Progenitor cell of endocrine pancreas (in vitro differentiated cells): Measurements from ENCODE around the gene GNPDA1. TPM values are rescaled to one million over a fixed set of nuclear protein-coding genes. Genes with fewer than 3 reads are reported as not detected.
A peak's percentile ranks its signal among the peaks of the same experiment; 100 is the strongest.

Experiments used
- DNase-seq: peaks from one replicate; pipeline ENCODE4 v3.0.0; 2021; ENCODE audit warnings: low spot score; ENCODE audit not compliant: unreplicated experiment
- H3K27ac Mint-ChIP-seq: 2 replicates; pipeline ENCODE4 v1.8.0; 2021; ENCODE audit warnings: mild to moderate bottlenecking, moderate library complexity, mixed read lengths
- H3K27me3 Mint-ChIP-seq: 2 replicates; pipeline ENCODE4 v1.8.0; 2021; ENCODE audit warnings: mixed read lengths
- H3K36me3 Mint-ChIP-seq: 2 replicates; pipeline ENCODE4 v1.8.0; 2022; ENCODE audit warnings: mixed read lengths; ENCODE audit not compliant: insufficient read depth
- H3K4me1 Mint-ChIP-seq: 2 replicates; pipeline ENCODE4 v1.8.0; 2021; ENCODE audit warnings: low read depth, mixed read lengths
- H3K4me3 Mint-ChIP-seq: 2 replicates; pipeline ENCODE4 v1.8.0; 2021; ENCODE audit warnings: low read depth, mild to moderate bottlenecking, moderate library complexity, mixed read lengths
- H3K9me3 Mint-ChIP-seq: 2 replicates; pipeline ENCODE4 v1.8.0; 2021; ENCODE audit warnings: low read depth, mixed read lengths
- CTCF ChIP-seq: fragments of 200-600 bp; sonication (generic); IDR thresholded peaks from one replicate; pipeline ENCODE4 v1.5.0; 2021; ENCODE audit warnings: antibody characterized with exemption, mild to moderate bottlenecking; ENCODE audit not compliant: unreplicated experiment
- long read RNA-seq: library from polyadenylated mRNA; unstranded; transcript quantifications from one replicate; pipeline ENCODE4 v2.0.0, GENCODE V29; 2020
- total RNA-seq: library from RNA; stranded (reverse); gene quantifications from 2 replicates; pipeline ENCODE4 v1.2.1, GENCODE V29; 2021

The GNPDA1 gene
- 113 and 115 TPM in 2 replicates for total RNA-seq
- long read RNA-seq, transcript GNPDA1-201 (7 exons, 2,273 nt): major isoform, 599 of 696 reads
- long read RNA-seq, transcript GNPDA1-210 (6 exons, 2,980 nt): minor isoform, 34 of 696 reads
- long read RNA-seq, transcript GNPDA1-202 (8 exons, 2,319 nt): minor isoform, 14 of 696 reads
- long read RNA-seq, partial matches to known transcripts: 24 of 696 reads
- long read RNA-seq, other reads (novel, unspliced or antisense): 25 of 696 reads

GRCh38 chr5:142012792-142013388 lies at the start of gene GNPDA1:
Gene GNPDA1, minus strand, starts transcription at chr5:142013027. Its CDS starts 992 bp downstream, at chr5:142012035.
- Mint-ChIP-seq H3K27ac (peak within 1 kb of the TSS; percentile 94), H3K9me3 (no peaks in the 10 kb centered on the region), H3K36me3 (peaks cover 9% of the 10 kb centered on the region), H3K27me3 (no peaks in the 10 kb centered on the region), H3K4me1 (peaks cover 18% of the 10 kb centered on the region), H3K4me3 (peak within 1 kb of the TSS; percentile 85)
- DNase-seq: peak; percentile 66
- TF ChIP-seq CTCF: peak; percentile 26

GRCh38 chr5:142059304-142059940 lies 46.6 kb upstream of the GNPDA1 start:
- Mint-ChIP-seq H3K4me1 (peaks cover 25% of the 10 kb centered on the region), H3K36me3 (no peaks in the 10 kb centered on the region), H3K9me3 (no peaks in the 10 kb centered on the region), H3K27ac (peak overlapping the region; percentile 67), H3K27me3 (no peaks in the 10 kb centered on the region), H3K4me3 (no peak overlapping the region)
- no peak for DNase-seq
- TF ChIP-seq CTCF: no peak

GRCh38 chr5:142057697-142058056 lies 44.9 kb upstream of the GNPDA1 start:
- H3K27ac Mint-ChIP-seq: no peak overlapping the region
- no peaks in the 10 kb centered on the region for H3K36me3 Mint-ChIP-seq
- H3K9me3 Mint-ChIP-seq: no peaks in the 10 kb centered on the region
- H3K4me3 Mint-ChIP-seq: no peak overlapping the region
- DNase-seq: no peak
- no peaks in the 10 kb centered on the region for H3K27me3 Mint-ChIP-seq
- no peak for TF ChIP-seq CTCF
- peaks cover 16% of the 10 kb centered on the region for H3K4me1 Mint-ChIP-seq

DNA sequence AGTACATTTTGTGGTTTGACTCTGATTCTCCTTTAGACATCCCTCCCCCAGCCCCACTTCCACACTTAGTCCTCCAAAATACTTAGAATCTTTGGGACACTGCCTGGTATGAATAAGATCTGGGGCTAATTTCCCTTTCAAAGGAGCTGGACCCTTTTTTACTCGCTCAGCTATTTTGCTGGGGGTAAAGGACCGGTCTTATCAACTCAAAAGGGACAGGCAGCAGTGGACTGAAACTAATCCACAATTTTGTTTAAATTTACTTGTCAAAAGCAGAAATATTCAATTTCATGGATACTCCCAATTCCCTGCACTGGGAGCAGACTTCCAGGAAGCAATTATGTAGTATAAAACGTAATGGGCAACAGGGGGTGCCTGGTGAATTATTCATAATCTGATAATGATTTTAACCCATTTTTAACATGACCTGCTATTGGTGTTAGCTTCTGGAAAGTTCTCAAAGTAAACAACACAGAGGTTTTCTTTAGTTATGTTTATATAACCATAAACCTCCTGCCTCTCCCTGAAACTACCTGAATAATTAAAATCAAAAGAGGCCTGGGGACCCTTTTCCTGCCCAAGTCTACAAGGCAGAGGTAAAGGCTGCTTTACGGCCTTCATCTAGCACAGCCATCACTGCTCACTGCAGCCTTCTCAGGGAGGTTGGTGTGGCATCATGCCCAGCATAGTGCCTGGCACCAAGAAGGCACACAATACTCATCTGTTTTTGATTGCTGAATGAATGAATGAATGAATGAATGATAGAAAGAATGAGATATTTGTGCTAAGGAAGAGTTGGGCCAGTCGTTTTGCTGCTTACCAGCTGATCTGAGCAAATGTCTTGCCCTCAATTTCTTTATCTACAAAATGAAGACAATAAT lies 44.2 kb upstream of the GNPDA1 start:
- no peaks in the 10 kb centered on the region for H3K36me3 Mint-ChIP-seq
- H3K4me3 Mint-ChIP-seq: no peak overlapping the region
- no peaks in the 10 kb centered on the region for H3K9me3 Mint-ChIP-seq
- TF ChIP-seq CTCF: no peak
- H3K27me3 Mint-ChIP-seq: no peaks in the 10 kb centered on the region
- no peak for DNase-seq
- H3K27ac Mint-ChIP-seq: no peak overlapping the region
- peaks cover 16% of the 10 kb centered on the region for H3K4me1 Mint-ChIP-seq

DNA sequence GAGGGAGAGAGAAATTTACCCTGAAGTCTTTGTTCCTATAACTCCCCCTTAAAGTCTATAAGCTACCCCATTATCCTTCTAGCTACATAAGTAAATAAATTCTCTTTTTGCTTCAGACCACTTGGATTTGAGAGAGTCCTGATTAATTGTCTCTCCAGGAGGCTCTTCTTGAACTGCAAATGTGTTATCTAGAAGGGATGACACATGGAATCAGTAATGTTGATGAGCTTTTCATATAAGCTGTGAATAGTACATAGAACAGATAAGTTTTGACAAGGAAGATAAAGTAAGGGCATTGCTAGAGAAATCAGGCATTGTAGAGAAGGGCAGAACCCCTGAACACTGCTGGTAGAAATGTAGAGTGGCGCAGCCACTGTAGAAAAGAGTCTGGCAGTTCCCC lies 42.5 kb upstream of the GNPDA1 start:
- H3K4me3 Mint-ChIP-seq: no peak overlapping the region
- no peaks in the 10 kb centered on the region for H3K27me3 Mint-ChIP-seq
- H3K9me3 Mint-ChIP-seq: no peaks in the 10 kb centered on the region
- H3K36me3 Mint-ChIP-seq: no peaks in the 10 kb centered on the region
- no peak for DNase-seq
- H3K4me1 Mint-ChIP-seq: peaks cover 16% of the 10 kb centered on the region
- TF ChIP-seq CTCF: no peak
- no peak overlapping the region for H3K27ac Mint-ChIP-seq
